IPS-11a (cell line): ENCODE results near the gene MAB21L2.
"Not testable (repeated sequence)": the region's sequence is repeated elsewhere in the genome, so short reads cannot be mapped to it uniquely, and the experiment has no call there.

Experiments used
- H3K4me3 ChIP-seq: one replicate; pipeline ENCODE4 v1.5.1; 2013; ENCODE audit warnings: low read depth, low read length, control low read depth

Gene MAB21L2

GRCh38 chr4:150582146-150582872, at the start of gene MAB21L2:
MAB21L2 (plus strand) TSS chr4:150582151; CDS start chr4:150583030, 879 bp downstream.
- peak within 1 kb of the TSS; percentile 52 for H3K4me3 ChIP-seq

- no peak overlapping the region for H3K4me3 ChIP-seq
Observed at GRCh38 chr4:150533673-150534072, 48.3 kb upstream of the MAB21L2 start.

- H3K4me3 ChIP-seq, result no peak overlapping the region
Observed at GRCh38 chr4:150534818-150535217, 47.1 kb upstream of the MAB21L2 start.

- H3K4me3 ChIP-seq, result not testable (repeated sequence)
Observed at GRCh38 chr4:150537911-150538310, 44.0 kb upstream of the MAB21L2 start.

GRCh38 chr4:150540536-150540935, 41.4 kb upstream of the MAB21L2 start:
- no peak overlapping the region for H3K4me3 ChIP-seq

- H3K4me3 ChIP-seq, result no peak overlapping the region
Observed at GRCh38 chr4:150540959-150541360, 41.0 kb upstream of the MAB21L2 start.

GRCh38 chr4:150541681-150542080, 40.3 kb upstream of the MAB21L2 start:
- no peak overlapping the region for H3K4me3 ChIP-seq

- H3K4me3 ChIP-seq, result no peak overlapping the region
Observed at GRCh38 chr4:150543042-150543441, 38.9 kb upstream of the MAB21L2 start.

- no peak overlapping the region for H3K4me3 ChIP-seq
Observed at GRCh38 chr4:150546286-150546685, 35.7 kb upstream of the MAB21L2 start.

- no peak overlapping the region for H3K4me3 ChIP-seq
Observed at GRCh38 chr4:150547154-150547838, 34.7 kb upstream of the MAB21L2 start.

- not testable (repeated sequence) for H3K4me3 ChIP-seq
Observed at GRCh38 chr4:150557811-150558210, 24.1 kb upstream of the MAB21L2 start.

GRCh38 chr4:150561143-150561737, 20.7 kb upstream of the MAB21L2 start:
- H3K4me3 ChIP-seq, result no peak overlapping the region

GRCh38 chr4:150562250-150562649, 19.7 kb upstream of the MAB21L2 start:
- no peak overlapping the region for H3K4me3 ChIP-seq

GRCh38 chr4:150562751-150563150, 19.2 kb upstream of the MAB21L2 start:
- no peak overlapping the region for H3K4me3 ChIP-seq

GRCh38 chr4:150564967-150565366, 17.0 kb upstream of the MAB21L2 start:
- not testable (repeated sequence) for H3K4me3 ChIP-seq

- no peak overlapping the region for H3K4me3 ChIP-seq
Observed at GRCh38 chr4:150567070-150567469, 14.9 kb upstream of the MAB21L2 start.

- no peak overlapping the region for H3K4me3 ChIP-seq
Observed at GRCh38 chr4:150569384-150569987, 12.5 kb upstream of the MAB21L2 start.

GRCh38 chr4:150569998-150570535, 11.9 kb upstream of the MAB21L2 start:
- no peak overlapping the region for H3K4me3 ChIP-seq

GRCh38 chr4:150570862-150571261, 11.1 kb upstream of the MAB21L2 start:
- H3K4me3 ChIP-seq, result no peak overlapping the region

GRCh38 chr4:150572704-150573504, 9.0 kb upstream of the MAB21L2 start:
- H3K4me3 ChIP-seq, result no peak overlapping the region

GRCh38 chr4:150573534-150573933, 8.4 kb upstream of the MAB21L2 start:
- H3K4me3 ChIP-seq, result no peak overlapping the region
